ENCODE results near the gene DUSP9.

Gene DUSP9

GRCh38 chrX:153620576-153620975, 26.4 kb upstream of the DUSP9 start:
- no peak for DNase-seq (ENCODE audit: low read depth, low spot score)
- no peak overlapping the region for H3K27ac ChIP-seq

DNA sequence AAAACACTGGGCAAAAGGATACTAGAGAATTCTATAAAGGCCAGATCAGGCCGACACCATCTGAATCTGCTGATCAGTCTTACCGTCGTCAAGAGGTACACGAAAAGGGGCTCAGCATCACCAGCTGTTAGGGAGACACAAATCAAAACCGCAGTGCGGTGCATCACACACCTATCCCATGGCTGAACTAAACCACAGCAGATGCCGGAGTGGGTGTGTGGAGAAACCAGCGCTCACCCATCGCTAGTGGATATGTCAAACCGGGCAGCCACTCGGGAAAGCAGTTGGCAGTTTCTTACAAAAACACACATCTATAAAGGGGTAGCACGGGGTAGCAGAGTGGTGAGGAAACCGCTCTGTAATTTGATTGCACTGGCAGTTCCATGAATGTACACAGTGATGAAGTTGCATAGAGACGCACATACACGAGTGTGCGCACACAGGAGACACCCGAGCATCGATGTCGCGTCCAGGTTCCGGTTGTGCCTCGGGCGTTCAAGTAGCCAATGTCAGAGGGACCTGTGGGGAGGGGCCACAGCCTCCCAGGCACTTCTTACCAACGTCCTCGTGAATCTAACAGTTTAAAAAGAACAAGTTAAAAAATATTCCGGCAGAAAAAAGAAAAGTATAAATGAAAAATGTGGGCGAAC, 24.9 kb upstream of the DUSP9 start:
- H3K27ac ChIP-seq: no peak overlapping the region
- DNase-seq (ENCODE audit: low read depth, low spot score): no peak

GRCh38 chrX:153622661-153623309, 24.2 kb upstream of the DUSP9 start:
- DNase-seq (ENCODE audit: low read depth, low spot score): no peak
- no peak overlapping the region for H3K27ac ChIP-seq

GRCh38 chrX:153623310-153624029, 23.5 kb upstream of the DUSP9 start:
- no peak for DNase-seq (ENCODE audit: low read depth, low spot score)
- no peak overlapping the region for H3K27ac ChIP-seq

DNA sequence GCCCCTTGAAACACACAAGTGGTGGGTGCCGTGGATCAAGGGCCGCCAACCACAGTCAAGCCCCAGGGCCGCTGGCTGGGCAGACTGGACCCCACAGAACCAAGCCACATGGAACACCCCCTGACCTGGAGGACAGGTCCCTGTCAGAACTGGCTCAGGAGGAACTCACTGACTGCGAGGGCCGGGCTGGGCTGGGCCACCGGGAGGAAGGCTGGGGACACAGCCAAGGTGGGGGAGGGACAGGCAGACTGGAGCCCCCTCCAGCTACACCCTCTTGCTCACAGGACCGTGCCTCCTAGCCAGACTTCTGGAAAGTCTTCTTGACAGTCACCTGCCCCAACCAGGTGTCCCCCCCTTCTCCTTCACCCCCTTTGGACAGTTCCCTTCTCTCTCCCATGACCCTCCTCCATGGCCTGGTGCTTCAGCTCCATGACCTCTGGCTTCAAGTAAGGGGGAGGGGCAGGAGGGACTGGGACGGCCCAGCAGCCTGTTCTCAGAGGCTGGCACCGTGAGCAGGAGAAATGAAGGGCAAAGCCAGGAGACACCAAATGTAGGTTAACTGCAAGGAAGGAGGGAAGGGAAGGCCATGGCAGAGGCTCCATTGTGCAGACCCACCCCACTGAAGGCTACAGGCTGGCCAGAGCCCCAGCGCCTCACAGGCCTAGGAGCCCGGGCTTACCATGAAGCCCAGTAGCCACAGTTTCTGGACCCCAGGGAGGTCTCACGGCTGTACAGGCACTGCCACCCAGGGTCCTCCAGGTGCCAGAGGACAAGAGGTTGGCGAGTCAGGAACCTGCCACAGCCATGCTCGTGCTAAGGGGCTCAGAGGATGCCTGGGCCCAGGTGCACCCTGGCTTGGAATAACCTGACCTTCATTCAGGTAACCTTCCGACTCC, 22.6 kb upstream of the DUSP9 start:
- no peak overlapping the region for H3K27ac ChIP-seq
- DNase-seq (ENCODE audit: low read depth, low spot score): no peak

DNA sequence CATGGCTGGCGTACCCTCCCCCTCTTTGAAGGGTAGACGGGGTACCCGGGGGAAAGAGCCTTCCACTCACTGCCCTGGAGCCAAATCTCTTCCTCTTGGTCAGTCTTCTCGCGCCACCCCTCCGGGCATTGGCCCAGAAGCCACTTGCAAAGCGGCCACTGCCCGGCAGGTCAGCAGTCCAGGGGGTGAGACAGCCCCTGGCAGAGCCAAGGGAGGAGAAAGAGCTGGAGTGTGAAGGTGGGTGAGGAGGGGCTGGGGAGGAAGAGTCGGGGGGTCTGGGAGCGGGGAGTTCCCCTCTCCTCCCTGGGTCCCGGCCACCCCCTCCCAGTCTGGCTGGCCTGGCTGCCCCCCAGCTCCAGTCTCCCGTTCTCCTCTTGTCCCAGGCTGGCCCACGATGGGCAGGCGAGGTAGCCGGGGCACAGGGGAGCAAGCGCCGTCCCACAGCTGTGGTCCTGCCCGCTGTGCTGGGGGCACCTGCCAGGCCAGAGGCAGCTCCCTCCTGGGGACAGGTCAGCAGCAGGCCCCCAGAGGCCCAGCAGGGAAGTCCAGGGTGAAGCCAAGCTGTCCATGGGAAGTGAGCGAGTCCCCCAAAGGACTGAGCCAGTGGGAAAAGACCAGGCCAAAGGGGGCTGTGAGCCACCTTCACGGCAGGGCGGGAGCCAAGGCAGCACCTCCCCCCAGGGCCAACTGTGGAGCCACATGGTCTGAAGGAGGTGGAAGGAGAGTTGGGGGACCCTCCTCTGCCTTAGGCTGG, 21.6 kb upstream of the DUSP9 start:
- no peak overlapping the region for H3K27ac ChIP-seq
- no peak for DNase-seq (ENCODE audit: low read depth, low spot score)

DNA sequence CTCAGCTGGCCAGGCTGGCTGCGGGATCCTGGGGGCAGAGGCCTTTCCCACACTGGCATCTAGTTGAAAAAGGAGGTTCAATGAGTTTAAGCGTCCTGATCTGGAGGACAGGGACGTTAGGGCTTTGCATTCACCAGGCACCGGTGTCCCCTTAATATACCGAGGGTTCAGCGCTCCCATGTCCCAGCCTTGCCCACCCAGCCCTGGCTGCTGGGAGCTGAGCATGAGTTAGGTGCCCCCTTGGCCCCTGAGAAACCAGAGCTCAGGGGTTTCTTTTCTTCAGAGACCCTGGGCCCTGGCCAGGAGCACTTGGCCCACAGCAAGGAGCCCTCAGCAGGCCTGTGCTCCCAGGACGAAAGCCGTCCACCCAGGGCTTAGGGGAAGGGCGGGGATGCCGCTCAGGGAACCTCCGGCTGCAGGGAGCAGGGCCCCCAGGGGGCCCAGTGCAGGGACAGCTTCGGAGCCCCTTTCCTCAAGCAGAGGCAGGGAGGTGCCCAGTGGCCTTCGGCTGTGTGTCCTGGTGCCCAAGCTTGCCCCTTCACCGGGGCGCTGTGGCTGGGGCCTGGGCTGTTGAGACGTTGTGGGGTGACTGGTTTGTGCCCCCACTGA, 20.9 kb upstream of the DUSP9 start:
- H3K27ac ChIP-seq: no peak overlapping the region
- no peak for DNase-seq (ENCODE audit: low read depth, low spot score)

- no peak for DNase-seq (ENCODE audit: low read depth, low spot score)
- no peak overlapping the region for H3K27ac ChIP-seq
Measured at GRCh38 chrX:153626863-153627674, 19.9 kb upstream of the DUSP9 start.

DNA sequence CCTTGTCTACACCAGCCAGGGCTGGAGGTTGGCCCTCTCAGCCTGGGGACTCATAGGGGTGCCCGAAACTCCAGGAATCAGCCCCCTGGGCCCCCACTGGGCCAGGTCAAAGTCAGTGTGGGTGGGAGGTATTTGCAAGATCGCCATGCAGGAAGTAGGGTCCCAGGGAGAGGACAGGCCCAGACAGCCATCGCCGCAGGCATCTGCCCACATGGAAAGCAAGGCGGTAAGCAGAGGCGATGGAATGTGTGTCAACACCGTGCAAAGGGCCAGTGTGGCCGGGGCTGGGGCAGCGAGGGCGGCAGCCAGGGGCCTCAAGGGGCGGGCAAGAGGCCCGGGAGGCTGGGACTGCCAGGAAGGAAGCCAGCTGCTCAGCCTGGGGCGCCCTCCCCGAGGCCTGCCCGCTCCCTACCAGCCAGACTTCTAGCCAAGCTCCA, 19.3 kb upstream of the DUSP9 start:
- DNase-seq (ENCODE audit: low read depth, low spot score): no peak
- H3K27ac ChIP-seq: no peak overlapping the region

GRCh38 chrX:153628129-153628528, 18.9 kb upstream of the DUSP9 start:
- H3K27ac ChIP-seq: no peak overlapping the region
- no peak for DNase-seq (ENCODE audit: low read depth, low spot score)

DNA sequence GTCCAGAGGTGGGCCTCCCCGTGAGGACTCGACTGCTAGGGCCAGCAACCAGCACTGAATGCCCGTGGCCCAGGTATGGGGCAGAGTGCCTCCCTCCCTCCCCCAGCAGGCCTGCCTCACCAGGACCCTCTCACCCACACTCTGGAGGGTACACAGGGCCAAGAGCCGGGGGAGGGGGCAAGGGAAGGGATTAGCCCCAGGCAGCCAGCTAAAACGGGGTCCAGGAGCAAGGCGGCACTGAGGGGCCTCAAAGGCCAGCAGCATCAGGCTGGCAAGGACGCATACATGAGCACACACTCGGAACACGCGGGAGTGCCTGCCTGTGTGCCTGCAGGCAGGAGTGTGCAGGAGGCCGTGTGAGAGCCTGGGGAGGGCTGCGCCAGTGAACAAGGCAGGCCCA, 18.3 kb upstream of the DUSP9 start:
- H3K27ac ChIP-seq: no peak overlapping the region
- DNase-seq (ENCODE audit: low read depth, low spot score): no peak

- DNase-seq (ENCODE audit: low read depth, low spot score): no peak
- no peak overlapping the region for H3K27ac ChIP-seq
Measured at GRCh38 chrX:153631346-153631745, 15.7 kb upstream of the DUSP9 start.

DNA sequence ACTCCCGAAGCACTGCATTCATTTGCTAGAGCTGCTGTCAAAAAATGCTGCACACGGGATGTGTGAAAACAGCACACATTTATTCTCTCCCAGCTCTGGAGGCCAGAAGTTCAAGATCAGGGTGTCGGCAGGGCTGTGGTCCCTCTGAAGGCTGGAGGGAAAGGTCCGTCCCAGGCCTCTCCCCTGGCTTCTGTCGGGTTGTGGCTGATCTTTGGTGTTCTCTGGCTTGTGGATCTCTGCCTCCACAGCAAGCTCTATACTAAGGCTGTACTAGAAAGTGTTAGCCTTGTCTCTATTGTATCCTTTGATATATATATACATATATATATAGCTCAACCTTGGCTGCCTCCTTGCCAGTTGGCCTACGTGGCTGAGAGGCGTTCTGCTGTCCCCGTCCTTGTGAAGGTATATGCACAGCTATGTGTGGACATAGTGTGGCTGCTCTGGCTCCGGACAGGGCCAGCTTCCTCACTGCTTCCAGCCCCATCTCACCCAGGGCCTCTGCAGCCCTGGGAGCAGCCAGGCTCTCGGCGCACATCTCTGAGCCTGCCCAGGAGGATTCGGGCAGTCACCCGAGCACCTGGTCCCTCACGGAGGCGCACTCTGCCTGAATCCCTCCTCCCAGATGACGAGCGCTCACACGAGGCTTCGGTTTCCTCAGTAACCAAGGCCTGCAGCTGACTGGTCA, 15.0 kb upstream of the DUSP9 start:
- no peak for DNase-seq (ENCODE audit: low read depth, low spot score)
- no peak overlapping the region for H3K27ac ChIP-seq

DNA sequence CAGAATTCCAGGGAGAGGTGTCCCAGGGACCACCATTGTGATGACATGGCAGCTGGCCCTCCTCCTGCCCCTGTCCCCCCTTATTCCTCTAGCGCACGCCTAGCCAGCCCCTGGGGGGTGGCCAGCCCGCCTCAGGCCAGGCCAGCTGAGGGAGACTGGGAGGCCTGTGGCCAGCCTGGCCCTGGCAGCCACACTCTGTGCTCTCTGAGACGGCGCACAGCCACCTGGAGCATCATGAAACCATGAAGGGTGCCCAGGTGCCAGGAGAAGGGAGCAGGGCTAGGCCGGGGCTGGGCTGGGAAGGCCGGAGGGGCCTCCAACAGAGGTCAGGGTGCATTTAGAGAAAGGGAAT, 14.4 kb upstream of the DUSP9 start:
- DNase-seq (ENCODE audit: low read depth, low spot score): no peak
- no peak overlapping the region for H3K27ac ChIP-seq

DNA sequence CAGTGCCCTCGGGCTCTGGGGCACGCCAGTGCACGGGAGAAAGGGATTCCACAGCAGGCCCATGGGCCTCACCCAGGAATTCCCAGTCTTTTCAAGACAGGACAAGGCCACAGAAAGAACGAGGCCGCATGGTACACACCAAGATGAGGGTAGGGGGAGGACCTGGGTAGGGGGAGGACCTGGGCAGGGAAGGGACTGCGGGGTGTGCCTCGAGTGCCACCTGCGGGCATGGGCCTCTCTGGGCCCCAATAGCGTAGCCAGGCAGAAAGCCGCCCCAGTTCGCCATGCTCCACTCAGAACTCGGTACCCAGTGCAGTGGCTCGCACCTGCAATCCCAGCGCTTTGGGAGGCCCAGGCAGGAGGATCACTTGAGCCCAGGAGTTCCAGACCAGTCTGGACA, 14.0 kb upstream of the DUSP9 start:
- no peak for DNase-seq (ENCODE audit: low read depth, low spot score)
- no peak overlapping the region for H3K27ac ChIP-seq

DNA sequence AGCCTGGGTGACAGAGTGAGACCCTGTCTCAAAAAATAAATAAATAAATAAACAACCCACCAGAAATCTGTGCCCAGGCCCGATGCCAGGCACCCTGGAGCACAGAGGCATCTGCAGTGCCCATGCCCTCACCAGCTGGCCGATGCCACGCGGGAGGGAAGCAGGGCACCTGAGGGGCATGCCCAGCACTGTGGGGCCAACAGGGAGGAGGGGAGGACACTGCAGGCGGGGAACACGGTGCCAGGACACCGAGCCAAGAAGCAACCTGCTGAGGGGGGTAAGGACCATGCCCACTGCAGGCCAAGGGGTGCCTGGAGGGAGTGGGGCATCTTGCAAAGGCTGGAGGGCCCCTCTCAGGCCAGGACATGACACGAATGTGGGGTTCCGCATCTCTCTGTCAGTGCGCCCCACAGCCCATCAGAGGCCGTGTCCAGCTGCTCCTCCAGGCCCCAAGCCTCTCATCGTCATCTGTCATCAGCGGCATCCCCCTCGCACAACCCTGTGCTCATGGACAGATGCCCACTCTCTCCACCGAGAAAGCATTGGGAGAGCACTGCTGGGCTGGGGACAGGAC, 13.3 kb upstream of the DUSP9 start:
- no peak for DNase-seq (ENCODE audit: low read depth, low spot score)
- H3K27ac ChIP-seq: no peak overlapping the region

GRCh38 chrX:153634236-153634635, 12.8 kb upstream of the DUSP9 start:
- DNase-seq (ENCODE audit: low read depth, low spot score): no peak
- H3K27ac ChIP-seq: no peak overlapping the region

- no peak overlapping the region for H3K27ac ChIP-seq
- DNase-seq (ENCODE audit: low read depth, low spot score): no peak
Measured at GRCh38 chrX:153634832-153635231, 12.2 kb upstream of the DUSP9 start.
